Nephron (organoid): ENCODE data around the gene SLC38A8.

Experiments used
- H3K27ac Mint-ChIP-seq, 3 experiments: 2 replicates each; pipeline ENCODE4 v1.8.0; 2020; ENCODE audit warnings: mixed read lengths in 3 of 3, mild to moderate bottlenecking in 2 of 3, moderate library complexity in 1 of 3
- H3K27me3 Mint-ChIP-seq: 2 replicates; pipeline ENCODE4 v1.8.0; 2021; ENCODE audit warnings: low read depth, mild to moderate bottlenecking, moderate library complexity, mixed read lengths
- H3K36me3 Mint-ChIP-seq: 2 replicates; pipeline ENCODE4 v1.8.0; 2020; ENCODE audit warnings: low read depth, mixed read lengths
- H3K4me1 Mint-ChIP-seq: 2 replicates; pipeline ENCODE4 v1.8.0; 2020; ENCODE audit warnings: mixed read lengths
- H3K4me3 Mint-ChIP-seq, 3 experiments: 2 replicates each; pipeline ENCODE4 v1.8.0; 2020; ENCODE audit warnings: mild to moderate bottlenecking in 3 of 3, mixed read lengths in 3 of 3, moderate library complexity in 2 of 3
- H3K9me3 Mint-ChIP-seq: 2 replicates; pipeline ENCODE4 v1.8.0; 2020; ENCODE audit warnings: mixed read lengths
- TF ChIP-seq, protein P1 (sequence below), 3 experiments: fragments of 200-600 bp; sonication (generic); IDR thresholded peaks; one replicate each; pipeline ENCODE4 v1.5.0; 2021; ENCODE audit warnings: antibody characterized with exemption in 3 of 3; ENCODE audit not compliant: unreplicated experiment in 3 of 3

Gene SLC38A8

DNA sequence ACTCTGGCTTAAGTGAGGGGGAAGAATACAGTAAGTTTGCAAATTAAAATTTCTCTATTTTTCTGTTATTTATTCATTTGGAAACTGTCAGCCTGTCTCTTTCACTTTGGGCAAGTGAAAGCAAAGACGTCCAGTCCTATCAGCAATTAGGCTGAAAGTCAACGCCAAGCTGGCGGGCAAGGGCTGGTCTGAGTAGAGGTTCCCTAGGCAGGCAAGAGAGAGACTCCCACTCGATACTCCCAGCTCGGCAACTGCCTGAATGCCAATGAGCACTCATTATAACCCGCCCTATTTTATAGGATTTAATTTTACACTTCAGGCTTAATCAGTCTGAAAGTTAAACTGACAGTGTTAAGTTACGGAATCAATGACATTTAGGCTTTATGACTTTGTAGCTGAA is 14.3 kb upstream of the SLC38A8 start:
- Mint-ChIP-seq H3K36me3 (peaks cover 75% of the 10 kb centered on the region), H3K27ac (no peak overlapping the region), H3K4me1 (no peaks in the 10 kb centered on the region), H3K9me3 (no peaks in the 10 kb centered on the region), H3K4me3 (no peak overlapping the region), H3K27me3 (no peaks in the 10 kb centered on the region)
- TF ChIP-seq, protein P1, sequence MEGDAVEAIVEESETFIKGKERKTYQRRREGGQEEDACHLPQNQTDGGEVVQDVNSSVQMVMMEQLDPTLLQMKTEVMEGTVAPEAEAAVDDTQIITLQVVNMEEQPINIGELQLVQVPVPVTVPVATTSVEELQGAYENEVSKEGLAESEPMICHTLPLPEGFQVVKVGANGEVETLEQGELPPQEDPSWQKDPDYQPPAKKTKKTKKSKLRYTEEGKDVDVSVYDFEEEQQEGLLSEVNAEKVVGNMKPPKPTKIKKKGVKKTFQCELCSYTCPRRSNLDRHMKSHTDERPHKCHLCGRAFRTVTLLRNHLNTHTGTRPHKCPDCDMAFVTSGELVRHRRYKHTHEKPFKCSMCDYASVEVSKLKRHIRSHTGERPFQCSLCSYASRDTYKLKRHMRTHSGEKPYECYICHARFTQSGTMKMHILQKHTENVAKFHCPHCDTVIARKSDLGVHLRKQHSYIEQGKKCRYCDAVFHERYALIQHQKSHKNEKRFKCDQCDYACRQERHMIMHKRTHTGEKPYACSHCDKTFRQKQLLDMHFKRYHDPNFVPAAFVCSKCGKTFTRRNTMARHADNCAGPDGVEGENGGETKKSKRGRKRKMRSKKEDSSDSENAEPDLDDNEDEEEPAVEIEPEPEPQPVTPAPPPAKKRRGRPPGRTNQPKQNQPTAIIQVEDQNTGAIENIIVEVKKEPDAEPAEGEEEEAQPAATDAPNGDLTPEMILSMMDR (IDR thresholded peaks at IDR 0.05; ENCODE audit: unreplicated experiment in 3 of 3), result no peak

DNA sequence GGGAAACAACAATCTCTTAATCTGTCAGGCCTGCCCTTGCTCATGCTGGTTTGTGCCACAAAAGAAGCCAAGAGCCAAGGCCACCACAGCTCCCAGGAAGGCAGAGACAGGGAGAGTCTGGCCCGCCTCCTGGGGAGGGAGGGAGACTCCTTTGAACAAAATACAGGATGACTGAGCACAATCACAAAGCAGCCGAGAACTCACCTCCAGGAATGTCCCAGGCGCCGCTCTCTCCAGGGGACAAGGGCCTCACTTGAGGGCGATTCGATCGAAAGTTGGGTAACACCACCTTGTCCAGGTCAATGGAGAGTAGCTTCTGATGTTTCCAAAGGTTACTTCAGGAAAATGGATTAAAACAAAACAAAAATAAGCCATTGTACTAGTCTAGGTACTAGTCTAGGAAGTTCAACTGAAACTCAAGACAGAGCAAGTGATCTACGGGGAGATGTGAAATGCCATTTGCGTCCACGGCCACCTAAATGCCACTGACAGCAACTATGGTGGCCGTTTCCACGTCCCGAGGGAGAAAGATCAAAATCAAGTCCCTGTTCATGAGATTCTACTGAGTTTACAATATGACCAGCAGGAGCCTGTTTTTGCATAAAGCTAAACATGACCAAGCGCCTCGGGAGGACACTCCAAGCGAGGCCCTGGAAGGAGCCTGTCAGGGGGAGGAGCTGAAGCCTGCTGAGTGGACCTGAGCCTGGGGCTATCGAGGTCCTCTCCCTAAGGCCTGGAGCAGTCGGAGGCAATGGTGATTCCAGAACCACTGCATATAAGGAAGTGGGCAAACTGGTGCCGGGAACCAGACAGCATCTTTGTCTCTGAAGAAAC is 13.4 kb upstream of the SLC38A8 start:
- peaks cover 71% of the 10 kb centered on the region for H3K36me3 Mint-ChIP-seq
- no peaks in the 10 kb centered on the region for H3K4me1 Mint-ChIP-seq
- H3K27me3 Mint-ChIP-seq, result no peaks in the 10 kb centered on the region
- TF ChIP-seq, protein P1 (IDR thresholded peaks at IDR 0.05; ENCODE audit: unreplicated experiment in 3 of 3), result no peak
- H3K4me3 Mint-ChIP-seq, result no peak overlapping the region
- no peaks in the 10 kb centered on the region for H3K9me3 Mint-ChIP-seq
- H3K27ac Mint-ChIP-seq, result peak overlapping the region in 1 of 3 experiments; percentile 64

DNA sequence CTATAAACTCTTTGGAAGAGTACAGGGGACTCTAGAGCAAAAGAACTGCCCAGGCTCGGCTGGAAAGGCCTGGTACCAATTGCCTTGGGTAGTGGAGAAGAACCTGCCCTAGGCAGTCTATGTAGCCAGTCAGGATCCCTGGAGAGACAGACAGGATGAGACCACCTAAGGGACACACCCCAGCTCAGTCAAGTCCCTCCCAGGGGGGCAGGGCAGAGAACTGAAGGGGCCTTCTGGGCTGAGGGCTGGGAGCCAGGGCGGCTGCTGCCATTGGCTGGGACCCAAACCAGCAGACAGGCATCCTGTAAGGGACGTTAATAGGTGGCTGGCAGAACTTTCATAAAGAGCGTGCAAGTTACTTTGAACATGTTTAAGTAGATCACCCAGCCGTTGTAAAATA is 12.8 kb upstream of the SLC38A8 start:
- no peaks in the 10 kb centered on the region for H3K27me3 Mint-ChIP-seq
- H3K4me3 Mint-ChIP-seq, result no peak overlapping the region
- H3K36me3 Mint-ChIP-seq, result peaks cover 71% of the 10 kb centered on the region
- TF ChIP-seq, protein P1 (IDR thresholded peaks at IDR 0.05; ENCODE audit: unreplicated experiment in 3 of 3), result no peak
- no peaks in the 10 kb centered on the region for H3K4me1 Mint-ChIP-seq
- H3K9me3 Mint-ChIP-seq, result no peaks in the 10 kb centered on the region
- H3K27ac Mint-ChIP-seq, result peak overlapping the region in 1 of 3 experiments; percentile 64

DNA sequence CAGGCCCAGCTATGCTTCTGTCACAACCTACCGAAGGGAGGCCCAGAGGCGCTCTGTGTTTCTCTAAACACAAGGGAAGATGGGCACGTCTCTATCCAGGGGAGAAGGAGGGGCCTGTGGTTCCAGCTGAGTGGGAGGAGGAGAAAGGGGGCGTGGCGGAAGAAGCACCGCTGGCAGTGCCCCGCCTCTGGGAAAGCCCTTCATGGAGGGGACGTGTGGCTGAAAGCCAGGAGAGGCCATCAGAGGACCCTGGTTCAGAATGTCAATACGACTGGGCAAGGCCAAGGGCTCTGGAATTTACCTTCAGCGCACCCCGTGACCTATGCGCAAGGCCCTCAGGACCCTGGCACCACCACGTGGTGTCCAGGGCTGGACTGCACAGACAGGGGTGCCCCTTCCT is 12.3 kb upstream of the SLC38A8 start:
- Mint-ChIP-seq H3K9me3 (no peaks in the 10 kb centered on the region), H3K36me3 (peaks cover 72% of the 10 kb centered on the region), H3K27ac (no peak overlapping the region), H3K27me3 (no peaks in the 10 kb centered on the region), H3K4me1 (no peaks in the 10 kb centered on the region), H3K4me3 (no peak overlapping the region)
- TF ChIP-seq, protein P1 (IDR thresholded peaks at IDR 0.05; ENCODE audit: unreplicated experiment in 3 of 3), result no peak

DNA sequence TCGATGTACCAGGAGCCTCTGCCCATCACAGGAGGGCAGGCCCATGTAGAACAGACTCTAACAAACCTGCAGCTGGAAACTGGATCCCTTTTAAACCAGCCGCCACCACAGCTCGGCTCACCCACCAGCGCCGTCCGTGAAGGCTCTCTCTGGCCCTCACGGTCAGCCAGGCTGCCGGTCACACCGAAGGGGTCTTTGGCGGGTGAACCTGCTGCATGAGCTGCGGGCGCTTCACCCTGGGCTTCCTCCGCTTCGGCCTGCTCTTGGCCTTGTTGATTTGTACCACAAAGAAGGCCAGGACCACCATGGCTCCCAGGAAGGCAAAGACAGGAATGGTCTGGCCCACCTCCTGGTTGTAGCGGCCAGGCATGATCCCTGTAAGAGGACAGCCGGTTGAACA is 11.7 kb upstream of the SLC38A8 start:
- Mint-ChIP-seq H3K36me3 (peaks cover 67% of the 10 kb centered on the region), H3K27ac (no peak overlapping the region), H3K4me1 (no peaks in the 10 kb centered on the region), H3K27me3 (no peaks in the 10 kb centered on the region), H3K9me3 (no peaks in the 10 kb centered on the region), H3K4me3 (no peak overlapping the region)
- TF ChIP-seq, protein P1 (IDR thresholded peaks at IDR 0.05; ENCODE audit: unreplicated experiment in 3 of 3), result no peak

DNA sequence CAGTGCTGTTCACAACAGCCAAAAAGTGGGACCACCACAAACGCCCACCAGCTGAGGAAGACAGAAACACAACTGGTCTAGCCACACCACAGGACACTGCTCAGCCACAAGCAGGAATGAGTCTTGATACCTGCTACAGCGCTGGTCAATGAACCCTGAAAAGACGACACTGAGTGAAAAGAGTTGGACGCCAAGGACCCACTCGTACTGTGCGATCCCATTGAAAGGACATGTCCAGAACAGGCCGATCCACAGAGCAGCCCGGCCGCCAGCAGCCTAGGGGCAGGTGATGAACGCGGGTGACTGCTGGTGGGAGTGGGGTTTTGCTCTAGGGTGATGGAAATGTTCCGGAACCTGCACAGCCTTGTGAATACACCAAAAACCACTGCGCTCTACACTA is 10.6 kb upstream of the SLC38A8 start:
- H3K27ac Mint-ChIP-seq, result no peak overlapping the region
- no peaks in the 10 kb centered on the region for H3K4me1 Mint-ChIP-seq
- TF ChIP-seq, protein P1 (IDR thresholded peaks at IDR 0.05; ENCODE audit: unreplicated experiment in 3 of 3), result no peak
- no peaks in the 10 kb centered on the region for H3K9me3 Mint-ChIP-seq
- H3K36me3 Mint-ChIP-seq, result peaks cover 59% of the 10 kb centered on the region
- H3K4me3 Mint-ChIP-seq, result no peak overlapping the region
- no peaks in the 10 kb centered on the region for H3K27me3 Mint-ChIP-seq
